Astrocyte (in vitro differentiated cells and primary cell): Measurements from ENCODE around the gene CHN1. TPM values are rescaled to one million over a fixed set of nuclear protein-coding genes. Genes with fewer than 3 reads are reported as not detected.

Experiments
- DNase-seq: peaks from one replicate; pipeline ENCODE4 v3.0.0-alpha.2; 2010; ENCODE audit warnings: low read depth
- FAIRE-seq: peaks from 2 replicates; lab custom pipeline; 2011; peaks lifted over from hg19 to GRCh38; lab: Jason Lieb, UNC
- H2AFZ ChIP-seq: 2 replicates; pipeline ENCODE4 v1.6.0; 2012; ENCODE audit warnings: low read depth, low read length, inconsistent platforms
- H3K27ac ChIP-seq: 2 replicates; pipeline ENCODE4 v1.5.1; 2011; ENCODE audit warnings: low read depth, low read length, inconsistent platforms
- H3K27me3 ChIP-seq: 2 replicates; pipeline ENCODE4 v1.6.0; 2011; ENCODE audit warnings: low read length, inconsistent platforms; ENCODE audit not compliant: insufficient read depth
- H3K36me3 ChIP-seq: 2 replicates; pipeline ENCODE4 v1.5.1; 2011; ENCODE audit warnings: low read length, inconsistent platforms; ENCODE audit not compliant: insufficient read depth
- H3K4me1 ChIP-seq: 2 replicates; pipeline ENCODE4 v1.5.1; 2011; ENCODE audit warnings: low read length, inconsistent platforms; ENCODE audit not compliant: insufficient read depth
- H3K4me2 ChIP-seq: 2 replicates; pipeline ENCODE4 v1.6.0; 2012; ENCODE audit warnings: low read length, inconsistent platforms
- H3K4me3 ChIP-seq: 2 replicates; pipeline ENCODE4 v1.5.1; 2011; ENCODE audit warnings: low read depth, mild to moderate bottlenecking, low read length, inconsistent platforms; ENCODE audit not compliant: insufficient read depth
- H3K79me2 ChIP-seq: 2 replicates; pipeline ENCODE4 v1.6.0; 2012; ENCODE audit warnings: mild to moderate bottlenecking, low read length, inconsistent platforms; ENCODE audit not compliant: insufficient read depth
- H3K9ac ChIP-seq: 2 replicates; pipeline ENCODE4 v1.6.0; 2012; ENCODE audit warnings: mild to moderate bottlenecking, low read length, inconsistent platforms
- H3K9me3 ChIP-seq: 2 replicates; pipeline ENCODE4 v1.5.1; 2012; ENCODE audit warnings: low read depth, mild to moderate bottlenecking, low read length, inconsistent platforms; ENCODE audit not compliant: insufficient read depth
- H4K20me1 ChIP-seq: 2 replicates; pipeline ENCODE4 v1.6.0; 2012; ENCODE audit warnings: low read length, inconsistent platforms; ENCODE audit not compliant: insufficient read depth
- H3K27ac Mint-ChIP-seq: one replicate; pipeline ENCODE4 v1.8.0; 2021; ENCODE audit warnings: mild to moderate bottlenecking, mixed read lengths; ENCODE audit not compliant: unreplicated experiment
- H3K27me3 Mint-ChIP-seq: one replicate; pipeline ENCODE4 v1.8.0; 2021; ENCODE audit warnings: low read depth, mixed read lengths; ENCODE audit not compliant: unreplicated experiment
- H3K36me3 Mint-ChIP-seq: one replicate; pipeline ENCODE4 v1.8.0; 2021; ENCODE audit warnings: low read depth, mixed read lengths; ENCODE audit not compliant: unreplicated experiment
- H3K4me1 Mint-ChIP-seq: one replicate; pipeline ENCODE4 v1.8.0; 2021; ENCODE audit warnings: low read depth, mixed read lengths; ENCODE audit not compliant: unreplicated experiment
- H3K4me3 Mint-ChIP-seq: one replicate; pipeline ENCODE4 v1.8.0; 2021; ENCODE audit warnings: mild to moderate bottlenecking, moderate library complexity, mixed read lengths; ENCODE audit not compliant: unreplicated experiment
- H3K9me3 Mint-ChIP-seq: one replicate; pipeline ENCODE4 v1.8.0; 2021; ENCODE audit warnings: mild to moderate bottlenecking, mixed read lengths; ENCODE audit not compliant: unreplicated experiment
- EZH2 ChIP-seq: IDR thresholded peaks from 2 replicates; pipeline ENCODE4 v1.6.1; 2012; ENCODE audit warnings: mild to moderate bottlenecking, low read length, inconsistent platforms; ENCODE audit not compliant: insufficient read depth
- total RNA-seq: library from RNA; stranded (reverse); gene quantifications from 2 replicates; pipeline ENCODE4 v1.2.1, GENCODE V29; 2021
- TF ChIP-seq, protein P1 (sequence below): IDR thresholded peaks from 2 replicates; pipeline ENCODE4 v1.5.1; 2011; ENCODE audit warnings: low read depth, mild to moderate bottlenecking, inconsistent platforms, low read length, moderate library complexity; ENCODE audit not compliant: insufficient read depth

Gene CHN1
- total RNA-seq, 1 donor from 2014 or later, result 23.9 TPM

DNA sequence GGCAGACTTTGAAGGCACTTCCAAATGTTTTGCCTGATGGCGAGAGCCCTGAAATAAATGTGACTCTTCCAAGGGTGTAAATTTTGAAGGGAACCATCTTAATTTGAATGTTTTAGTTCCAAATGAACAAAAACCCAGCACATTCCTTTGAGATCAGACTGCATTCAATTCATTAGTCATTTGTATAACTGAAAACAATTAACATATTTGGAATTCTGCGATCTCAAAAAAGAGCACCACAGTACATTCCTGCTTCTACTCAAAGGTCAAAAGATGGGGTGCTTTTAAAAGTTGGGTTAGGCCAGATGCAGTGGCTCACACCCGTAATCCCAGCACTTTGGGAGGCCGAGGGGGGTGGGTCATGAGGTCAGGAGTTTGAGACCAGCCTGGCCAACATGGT lies 202.7 kb downstream of the CHN1 start:
- H3K4me3 ChIP-seq, result no peak overlapping the region
- H4K20me1 ChIP-seq, result no peaks in the 10 kb centered on the region
- H2AFZ ChIP-seq, result no peak overlapping the region
- TF ChIP-seq, protein P1, sequence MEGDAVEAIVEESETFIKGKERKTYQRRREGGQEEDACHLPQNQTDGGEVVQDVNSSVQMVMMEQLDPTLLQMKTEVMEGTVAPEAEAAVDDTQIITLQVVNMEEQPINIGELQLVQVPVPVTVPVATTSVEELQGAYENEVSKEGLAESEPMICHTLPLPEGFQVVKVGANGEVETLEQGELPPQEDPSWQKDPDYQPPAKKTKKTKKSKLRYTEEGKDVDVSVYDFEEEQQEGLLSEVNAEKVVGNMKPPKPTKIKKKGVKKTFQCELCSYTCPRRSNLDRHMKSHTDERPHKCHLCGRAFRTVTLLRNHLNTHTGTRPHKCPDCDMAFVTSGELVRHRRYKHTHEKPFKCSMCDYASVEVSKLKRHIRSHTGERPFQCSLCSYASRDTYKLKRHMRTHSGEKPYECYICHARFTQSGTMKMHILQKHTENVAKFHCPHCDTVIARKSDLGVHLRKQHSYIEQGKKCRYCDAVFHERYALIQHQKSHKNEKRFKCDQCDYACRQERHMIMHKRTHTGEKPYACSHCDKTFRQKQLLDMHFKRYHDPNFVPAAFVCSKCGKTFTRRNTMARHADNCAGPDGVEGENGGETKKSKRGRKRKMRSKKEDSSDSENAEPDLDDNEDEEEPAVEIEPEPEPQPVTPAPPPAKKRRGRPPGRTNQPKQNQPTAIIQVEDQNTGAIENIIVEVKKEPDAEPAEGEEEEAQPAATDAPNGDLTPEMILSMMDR, result no peak
- no peak for TF ChIP-seq EZH2
- H3K9me3 ChIP-seq, result no peaks in the 10 kb centered on the region
- H3K4me3 Mint-ChIP-seq, result no peak overlapping the region
- no peaks in the 10 kb centered on the region for H3K79me2 ChIP-seq
- peaks cover 1% of the 10 kb centered on the region for H3K9me3 Mint-ChIP-seq
- H3K27ac ChIP-seq, result peak overlapping the region; percentile 32
- peak; percentile 72 for FAIRE-seq
- H3K36me3 ChIP-seq, result peaks cover 3% of the 10 kb centered on the region
- no peak overlapping the region for H3K4me2 ChIP-seq
- H3K27me3 Mint-ChIP-seq, result no peaks in the 10 kb centered on the region
- peaks cover 13% of the 10 kb centered on the region for H3K4me1 ChIP-seq
- H3K27ac Mint-ChIP-seq, result no peak overlapping the region
- no peaks in the 10 kb centered on the region for H3K27me3 ChIP-seq
- peaks cover 24% of the 10 kb centered on the region for H3K4me1 Mint-ChIP-seq
- peak; percentile 84 for DNase-seq
- H3K36me3 Mint-ChIP-seq, result peaks cover 25% of the 10 kb centered on the region
- no peak overlapping the region for H3K9ac ChIP-seq

DNA sequence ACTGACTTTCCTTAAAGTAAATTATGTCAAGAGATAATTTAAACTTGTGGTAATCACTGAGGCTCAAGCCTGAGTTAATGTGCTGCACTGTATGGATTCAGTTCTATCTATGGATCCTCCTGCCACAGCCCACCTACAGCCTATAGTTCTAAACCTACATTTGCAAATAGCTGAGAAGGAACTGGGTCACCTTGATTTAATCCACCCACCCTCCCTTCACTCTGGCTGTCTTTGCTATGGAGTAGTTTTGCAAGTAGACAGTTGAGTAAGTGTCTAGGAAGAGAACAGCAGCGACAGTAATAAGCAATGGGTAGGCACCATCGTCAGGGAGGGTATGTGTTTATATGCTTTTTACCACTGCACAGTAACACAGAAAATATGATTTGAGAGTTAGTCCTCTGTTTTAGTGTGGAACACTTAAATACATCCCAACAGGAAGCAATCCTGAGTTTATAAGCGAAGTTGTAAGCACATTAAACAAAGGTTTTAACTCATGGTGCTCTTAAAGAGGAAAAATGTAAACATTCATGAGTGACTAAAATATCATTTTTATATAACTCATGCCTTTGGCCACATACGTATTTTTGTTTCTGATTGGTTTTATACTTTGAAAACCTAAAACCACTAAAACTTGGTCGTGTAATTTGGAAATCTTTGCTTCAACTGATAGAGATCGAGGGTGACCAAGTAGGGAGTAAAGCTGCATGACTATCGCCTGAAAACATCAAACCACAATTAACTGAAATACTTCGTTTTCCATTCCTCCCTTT lies 204.6 kb downstream of the CHN1 start:
- Mint-ChIP-seq H3K27ac (no peak overlapping the region), H3K4me3 (no peak overlapping the region), H3K4me1 (peaks cover 20% of the 10 kb centered on the region), H3K36me3 (peaks cover 29% of the 10 kb centered on the region), H3K9me3 (peaks cover 1% of the 10 kb centered on the region), H3K27me3 (no peaks in the 10 kb centered on the region)
- Histone ChIP-seq H3K79me2 (no peaks in the 10 kb centered on the region), H4K20me1 (no peaks in the 10 kb centered on the region), H3K4me1 (peaks cover 6% of the 10 kb centered on the region), H3K4me3 (no peak overlapping the region), H2AFZ (no peak overlapping the region), H3K27ac (no peak overlapping the region), H3K9me3 (no peaks in the 10 kb centered on the region), H3K9ac (no peak overlapping the region), H3K4me2 (no peak overlapping the region), H3K36me3 (peaks cover 3% of the 10 kb centered on the region), H3K27me3 (no peaks in the 10 kb centered on the region)
- no peak for TF ChIP-seq EZH2
- TF ChIP-seq, protein P1, result no peak
- no peak for DNase-seq
- FAIRE-seq, result no peak

DNA sequence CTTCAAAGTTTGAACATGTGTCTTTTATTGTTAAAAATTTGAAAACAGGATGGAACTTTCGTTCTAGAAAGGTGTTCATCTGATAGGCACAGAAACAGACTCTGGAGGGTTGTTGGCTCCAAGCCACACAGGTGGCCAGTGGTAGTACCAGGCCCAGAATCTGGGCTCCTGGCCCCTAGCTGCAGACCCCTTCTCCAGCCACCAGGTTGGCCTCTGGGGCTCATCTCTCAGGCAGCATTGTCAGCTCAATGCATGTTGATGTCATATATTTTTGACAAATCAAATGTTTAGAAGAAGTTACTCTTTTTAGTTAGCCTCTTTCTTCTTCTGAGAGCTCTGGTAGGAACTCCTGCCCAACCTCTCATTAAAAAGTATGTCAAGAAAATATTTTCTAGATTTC lies 206.4 kb downstream of the CHN1 start:
- H3K27ac Mint-ChIP-seq, result no peak overlapping the region
- Histone ChIP-seq H3K79me2 (no peaks in the 10 kb centered on the region), H3K36me3 (peaks cover 3% of the 10 kb centered on the region), H4K20me1 (no peaks in the 10 kb centered on the region), H3K9ac (no peak overlapping the region), H3K4me1 (peaks cover 14% of the 10 kb centered on the region), H2AFZ (no peak overlapping the region), H3K27ac (no peak overlapping the region), H3K9me3 (no peaks in the 10 kb centered on the region), H3K27me3 (no peaks in the 10 kb centered on the region), H3K4me2 (no peak overlapping the region), H3K4me3 (no peak overlapping the region)
- H3K4me1 Mint-ChIP-seq, result peaks cover 18% of the 10 kb centered on the region
- TF ChIP-seq, protein P1, result no peak
- no peak for TF ChIP-seq EZH2
- no peak for FAIRE-seq
- H3K4me3 Mint-ChIP-seq, result no peak overlapping the region
- peaks cover 19% of the 10 kb centered on the region for H3K36me3 Mint-ChIP-seq
- H3K9me3 Mint-ChIP-seq, result no peaks in the 10 kb centered on the region
- H3K27me3 Mint-ChIP-seq, result no peaks in the 10 kb centered on the region
- DNase-seq, result no peak
